Breast epithelium (tissue), 4 donors: ENCODE results near the gene EN2. TPM values are rescaled to one million over a fixed set of nuclear protein-coding genes. Genes with fewer than 3 reads are reported as not detected.

Experiments
- DNase-seq, 2 donors: peaks; one replicate each; pipeline ENCODE4 v3.0.0-alpha.2; 2019; ENCODE audit warnings: low spot score in 2 of 2
- H3K27ac ChIP-seq, 2 donors: fragments of 200-600 bp; sonication (generic) in 1 of 2; one replicate each; pipeline ENCODE4 v1.5.1; 2016 to 2019; ENCODE audit warnings: mild to moderate bottlenecking in 1 of 2
- H3K27me3 ChIP-seq, 2 donors: fragments of 200-600 bp; sonication (generic) in 1 of 2; one replicate each; pipeline versions ENCODE4 v1.5.1 to v1.6.0; 2017 to 2019; ENCODE audit warnings: control low read depth in 1 of 2, mild to moderate bottlenecking in 1 of 2
- H3K36me3 ChIP-seq: fragments of 200-600 bp; one replicate; pipeline ENCODE4 v1.5.1; 2019
- H3K4me1 ChIP-seq, 2 donors: fragments of 200-600 bp; sonication (generic); one replicate each; pipeline ENCODE4 v1.5.1; 2016 to 2019; ENCODE audit warnings: control low read depth in 1 of 2
- H3K4me3 ChIP-seq, 3 donors: fragments of 200-600 bp; sonication (generic); 1 replicate in 2 of 3; 2 replicates in 1 of 3; pipeline ENCODE4 v1.5.1; 2016 to 2019; ENCODE audit warnings: mild to moderate bottlenecking in 3 of 3, moderate library complexity in 2 of 3
- H3K9me3 ChIP-seq, 2 donors: fragments of 200-600 bp; sonication (generic) in 1 of 2; one replicate each; pipeline ENCODE4 v1.5.1; 2016 to 2019; ENCODE audit warnings: control low read depth in 1 of 2
- CTCF ChIP-seq, 3 donors: fragments of 450-650 bp; IDR thresholded peaks; one replicate each; pipeline ENCODE4 v1.5.1; 2016 to 2017; ENCODE audit warnings: antibody characterized with exemption in 3 of 3, mild to moderate bottlenecking in 3 of 3, moderate library complexity in 3 of 3
- POLR2A ChIP-seq: fragments of 450-650 bp; IDR thresholded peaks from one replicate; pipeline ENCODE4 v1.6.1; 2016; ENCODE audit warnings: antibody characterized with exemption, mild to moderate bottlenecking, moderate library complexity
- POLR2AphosphoS5 ChIP-seq, 3 donors: sonication (generic); formaldehyde crosslinking; IDR thresholded peaks; one replicate each; pipeline ENCODE4 v1.6.1; 2017; ENCODE audit warnings: antibody characterized with exemption in 3 of 3
- intact Hi-C: fragments of 100-400 bp; cut with DNase I; formaldehyde crosslinking; loops from one replicate; pipeline ENCODE4 v1.15.1; 2023; ENCODE audit warnings: low total_unique reads
- total RNA-seq, 3 donors: library from RNA; depleted of rRNA; stranded (reverse); fragments of >200 nt; gene quantifications; one replicate each; pipeline ENCODE4 v1.1.0, GENCODE V29; 2016

EN2 gene
- total RNA-seq, 3 donors from 2014 or later = 0.32 to 0.33 TPM; not detected in 1

GRCh38 chr7:155427411-155428038, 30.4 kb upstream of the EN2 start:
- Histone ChIP-seq H3K9me3 (peaks cover 0 to 8% of the 10 kb centered on the region in 2 donors), H3K27ac (no peak overlapping the region), H3K36me3 (no peaks in the 10 kb centered on the region), H3K4me1 (no peaks in the 10 kb centered on the region), H3K27me3 (peaks cover 0 to 77% of the 10 kb centered on the region in 2 donors), H3K4me3 (no peak overlapping the region)
- TF ChIP-seq POLR2AphosphoS5 (IDR thresholded peaks at IDR 0.05) = no peak
- no peak for TF ChIP-seq CTCF (IDR thresholded peaks at IDR 0.05)
- no peak for TF ChIP-seq POLR2A
- no peak for DNase-seq
- intact Hi-C loops = no loop called here

- intact Hi-C loops = no loop called here
- H3K9me3 ChIP-seq = peaks cover 0 to 8% of the 10 kb centered on the region in 2 donors
- H3K27me3 ChIP-seq = peaks cover 0 to 73% of the 10 kb centered on the region in 2 donors
- no peak overlapping the region for H3K27ac ChIP-seq
- H3K4me3 ChIP-seq = no peak overlapping the region
- TF ChIP-seq POLR2A (no peak), POLR2AphosphoS5 (IDR thresholded peaks at IDR 0.05) (no peak), CTCF (IDR thresholded peaks at IDR 0.05) (no peak)
- DNase-seq = no peak
- no peaks in the 10 kb centered on the region for H3K36me3 ChIP-seq
- H3K4me1 ChIP-seq = no peaks in the 10 kb centered on the region
Observed at GRCh38 chr7:155428171-155428834, 29.6 kb upstream of the EN2 start.

GRCh38 chr7:155429651-155430050, 28.3 kb upstream of the EN2 start:
- Histone ChIP-seq H3K27ac (no peak overlapping the region), H3K4me1 (no peaks in the 10 kb centered on the region), H3K4me3 (no peak overlapping the region), H3K36me3 (no peaks in the 10 kb centered on the region), H3K9me3 (peaks cover 0 to 8% of the 10 kb centered on the region in 2 donors), H3K27me3 (peaks cover 0 to 60% of the 10 kb centered on the region in 2 donors)
- intact Hi-C loops = no loop called here
- no peak for DNase-seq
- TF ChIP-seq POLR2AphosphoS5 (IDR thresholded peaks at IDR 0.05) = no peak
- TF ChIP-seq CTCF (IDR thresholded peaks at IDR 0.05) = no peak
- TF ChIP-seq POLR2A = no peak

- no peak overlapping the region for H3K27ac ChIP-seq
- H3K36me3 ChIP-seq = no peaks in the 10 kb centered on the region
- TF ChIP-seq POLR2A = no peak
- no peak for TF ChIP-seq CTCF (IDR thresholded peaks at IDR 0.05)
- TF ChIP-seq POLR2AphosphoS5 (IDR thresholded peaks at IDR 0.05) = no peak
- DNase-seq = no peak
- H3K27me3 ChIP-seq = peaks cover 0 to 57% of the 10 kb centered on the region in 2 donors
- no peaks in the 10 kb centered on the region for H3K4me1 ChIP-seq
- no peak overlapping the region for H3K4me3 ChIP-seq
- intact Hi-C loops = no loop called here
- H3K9me3 ChIP-seq = peaks cover 0 to 8% of the 10 kb centered on the region in 2 donors
Observed at GRCh38 chr7:155430606-155431005, 27.3 kb upstream of the EN2 start.

- H3K36me3 ChIP-seq = no peaks in the 10 kb centered on the region
- H3K9me3 ChIP-seq = peaks cover 0 to 8% of the 10 kb centered on the region in 2 donors
- TF ChIP-seq CTCF (IDR thresholded peaks at IDR 0.05) (no peak), POLR2AphosphoS5 (IDR thresholded peaks at IDR 0.05) (no peak), POLR2A (no peak)
- intact Hi-C loops = no loop called here
- no peak overlapping the region for H3K27ac ChIP-seq
- H3K27me3 ChIP-seq = peaks cover 0 to 57% of the 10 kb centered on the region in 2 donors
- no peak overlapping the region for H3K4me3 ChIP-seq
- H3K4me1 ChIP-seq = no peaks in the 10 kb centered on the region
- DNase-seq = no peak
Observed at GRCh38 chr7:155431231-155431630, 26.7 kb upstream of the EN2 start.
